ENCODE results near the gene CXADR.
"Not testable (repeated sequence)": the region's sequence is repeated elsewhere in the genome, so short reads cannot be mapped to it uniquely, and the experiment has no call there.

The CXADR gene

GRCh38 chr21:17502985-17503384, 9.9 kb upstream of the CXADR start:
- peak; percentile 89 for DNase-seq

- no peak for DNase-seq
These were observed 5.9 kb upstream of the CXADR start for GRCh38 chr21:17506951-17507350.

GRCh38 chr21:17507591-17507990, 5.3 kb upstream of the CXADR start:
- no peak for DNase-seq

- peak; percentile 86 for DNase-seq
These were observed 626 bp downstream of the CXADR start for GRCh38 chr21:17513214-17514123.

- DNase-seq = peak; percentile 57
These were observed 1.4 kb downstream of the CXADR start for GRCh38 chr21:17514124-17514845.

GRCh38 chr21:17517008-17517407, 4.2 kb downstream of the CXADR start:
- not testable (repeated sequence) for DNase-seq

GRCh38 chr21:17519208-17519738, 6.4 kb downstream of the CXADR start:
- DNase-seq = no peak

- DNase-seq = no peak
These were observed 7.2 kb downstream of the CXADR start for GRCh38 chr21:17519965-17520609.

- peak; percentile 84 for DNase-seq
These were observed 10.2 kb downstream of the CXADR start for GRCh38 chr21:17523007-17523451.

GRCh38 chr21:17523979-17524494, 11.2 kb downstream of the CXADR start:
- DNase-seq = not testable (repeated sequence)

GRCh38 chr21:17524635-17525034, 11.8 kb downstream of the CXADR start:
- DNase-seq = no peak

- no peak for DNase-seq
These were observed 13.9 kb downstream of the CXADR start for GRCh38 chr21:17526776-17527175.

- peak; percentile 30 for DNase-seq
These were observed 14.4 kb downstream of the CXADR start for GRCh38 chr21:17527240-17527639.

GRCh38 chr21:17527711-17528110, 14.9 kb downstream of the CXADR start:
- DNase-seq = no peak

- no peak for DNase-seq
These were observed 16.8 kb downstream of the CXADR start for GRCh38 chr21:17529648-17530047.

GRCh38 chr21:17532292-17532691, 19.4 kb downstream of the CXADR start:
- no peak for DNase-seq

- DNase-seq = peak; percentile 18
These were observed 23.5 kb downstream of the CXADR start for GRCh38 chr21:17536381-17536780.

GRCh38 chr21:17537299-17537698, 24.5 kb downstream of the CXADR start:
- DNase-seq = no peak

GRCh38 chr21:17538576-17538975, 25.7 kb downstream of the CXADR start:
- no peak for DNase-seq

- no peak for DNase-seq
These were observed 26.5 kb downstream of the CXADR start for GRCh38 chr21:17539323-17539722.

GRCh38 chr21:17539743-17540341, 27.0 kb downstream of the CXADR start:
- no peak for DNase-seq

- DNase-seq = no peak
These were observed 27.7 kb downstream of the CXADR start for GRCh38 chr21:17540530-17540929.
